Nephron (organoid): ENCODE data around the gene DBX2.

Experiments used
- H3K27ac Mint-ChIP-seq, 3 experiments: 2 replicates each; pipeline ENCODE4 v1.8.0; 2020; ENCODE audit warnings: mixed read lengths in 3 of 3, mild to moderate bottlenecking in 2 of 3, moderate library complexity in 1 of 3
- H3K27me3 Mint-ChIP-seq: 2 replicates; pipeline ENCODE4 v1.8.0; 2021; ENCODE audit warnings: low read depth, mild to moderate bottlenecking, moderate library complexity, mixed read lengths
- H3K36me3 Mint-ChIP-seq: 2 replicates; pipeline ENCODE4 v1.8.0; 2020; ENCODE audit warnings: low read depth, mixed read lengths
- H3K4me1 Mint-ChIP-seq: 2 replicates; pipeline ENCODE4 v1.8.0; 2020; ENCODE audit warnings: mixed read lengths
- H3K4me3 Mint-ChIP-seq, 3 experiments: 2 replicates each; pipeline ENCODE4 v1.8.0; 2020; ENCODE audit warnings: mild to moderate bottlenecking in 3 of 3, mixed read lengths in 3 of 3, moderate library complexity in 2 of 3
- H3K9me3 Mint-ChIP-seq: 2 replicates; pipeline ENCODE4 v1.8.0; 2020; ENCODE audit warnings: mixed read lengths
- TF ChIP-seq, protein P1 (sequence below), 3 experiments: fragments of 200-600 bp; sonication (generic); IDR thresholded peaks; one replicate each; pipeline ENCODE4 v1.5.0; 2021; ENCODE audit warnings: antibody characterized with exemption in 3 of 3; ENCODE audit not compliant: unreplicated experiment in 3 of 3

The DBX2 gene

DNA sequence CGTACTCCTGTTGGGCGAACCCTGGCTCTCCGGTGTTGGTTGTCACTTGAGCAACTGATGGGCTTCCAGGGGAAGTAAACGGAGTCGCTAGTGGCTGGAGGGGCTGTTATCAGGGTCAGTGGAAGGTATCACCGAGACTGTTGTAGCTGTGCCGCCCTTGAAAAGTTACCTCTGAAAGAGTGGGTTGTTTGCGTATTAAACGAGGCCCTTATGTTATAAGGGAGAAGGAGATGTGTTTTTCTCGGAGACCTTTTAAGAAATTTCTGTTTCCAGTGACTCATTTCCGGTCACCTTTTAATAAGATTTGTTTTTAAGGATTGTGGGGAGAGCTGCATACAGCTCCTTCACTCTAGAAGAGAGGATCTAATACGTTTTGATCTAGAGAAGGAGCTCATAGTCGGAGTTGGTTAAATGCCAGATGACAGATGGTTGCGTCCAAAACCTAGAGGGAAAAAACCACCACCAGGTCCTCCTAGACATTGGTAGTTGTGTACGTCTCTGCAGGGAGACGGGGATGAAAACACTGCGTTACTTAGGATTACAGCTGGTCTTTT lies 750 bp upstream of the DBX2 start:
- TF ChIP-seq, protein P1, sequence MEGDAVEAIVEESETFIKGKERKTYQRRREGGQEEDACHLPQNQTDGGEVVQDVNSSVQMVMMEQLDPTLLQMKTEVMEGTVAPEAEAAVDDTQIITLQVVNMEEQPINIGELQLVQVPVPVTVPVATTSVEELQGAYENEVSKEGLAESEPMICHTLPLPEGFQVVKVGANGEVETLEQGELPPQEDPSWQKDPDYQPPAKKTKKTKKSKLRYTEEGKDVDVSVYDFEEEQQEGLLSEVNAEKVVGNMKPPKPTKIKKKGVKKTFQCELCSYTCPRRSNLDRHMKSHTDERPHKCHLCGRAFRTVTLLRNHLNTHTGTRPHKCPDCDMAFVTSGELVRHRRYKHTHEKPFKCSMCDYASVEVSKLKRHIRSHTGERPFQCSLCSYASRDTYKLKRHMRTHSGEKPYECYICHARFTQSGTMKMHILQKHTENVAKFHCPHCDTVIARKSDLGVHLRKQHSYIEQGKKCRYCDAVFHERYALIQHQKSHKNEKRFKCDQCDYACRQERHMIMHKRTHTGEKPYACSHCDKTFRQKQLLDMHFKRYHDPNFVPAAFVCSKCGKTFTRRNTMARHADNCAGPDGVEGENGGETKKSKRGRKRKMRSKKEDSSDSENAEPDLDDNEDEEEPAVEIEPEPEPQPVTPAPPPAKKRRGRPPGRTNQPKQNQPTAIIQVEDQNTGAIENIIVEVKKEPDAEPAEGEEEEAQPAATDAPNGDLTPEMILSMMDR (IDR thresholded peaks at IDR 0.05; ENCODE audit: unreplicated experiment in 3 of 3), result no peak

DNA sequence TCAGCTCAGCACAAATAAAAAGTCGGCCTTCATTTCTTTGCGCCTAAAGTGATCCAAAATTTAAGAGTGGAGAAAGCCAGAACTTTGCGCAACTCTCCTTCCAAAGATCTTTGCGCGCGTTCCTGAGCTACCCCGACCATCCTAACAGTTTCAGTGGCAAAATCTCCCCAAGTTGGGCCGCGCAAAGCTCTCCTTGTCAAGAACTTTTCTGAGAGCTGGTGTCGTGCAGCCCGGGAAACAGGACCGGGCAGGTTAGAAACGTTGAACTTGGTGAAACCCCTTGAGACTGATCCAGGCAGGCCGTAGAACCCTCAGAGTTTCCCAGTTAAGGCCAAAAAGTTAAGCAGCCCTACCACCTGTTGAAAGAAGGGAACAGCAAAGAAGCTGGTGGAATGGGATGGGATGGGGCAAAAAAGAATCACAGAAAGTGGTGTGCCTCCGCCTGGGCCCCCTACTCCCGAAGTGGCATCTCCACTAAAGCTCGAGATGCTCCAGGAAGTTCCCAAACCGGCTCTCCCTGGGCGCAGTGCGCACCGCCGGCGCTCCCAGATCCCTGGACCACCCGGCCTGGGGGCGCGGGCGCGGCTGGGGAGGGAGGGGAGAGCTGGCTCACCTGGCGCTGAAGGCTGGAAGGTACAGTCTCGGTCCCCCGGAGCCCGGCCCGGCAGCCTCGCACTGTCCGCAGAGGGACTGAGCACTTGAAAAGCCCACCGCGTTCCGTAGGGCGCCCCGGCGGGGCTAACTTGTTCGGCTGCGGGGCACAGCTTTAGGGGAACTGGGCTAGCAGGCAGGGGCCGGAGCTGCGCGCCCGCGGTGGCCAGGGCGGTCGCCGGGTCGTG lies 768 bp downstream of the DBX2 start:
- Mint-ChIP-seq H3K9me3 (no peaks in the 10 kb centered on the region), H3K27me3 (peaks cover 91% of the 10 kb centered on the region), H3K4me3 (peak overlapping the region; percentile 85 to 95 (median 88)), H3K36me3 (no peaks in the 10 kb centered on the region), H3K4me1 (peaks cover 8% of the 10 kb centered on the region), H3K27ac (no peak overlapping the region)
- TF ChIP-seq, protein P1 (IDR thresholded peaks at IDR 0.05; ENCODE audit: unreplicated experiment in 3 of 3), result no peak

More for the DNA sequence above, 750 bp upstream of the DBX2 start:
- Mint-ChIP-seq H3K27me3 (peaks cover 88% of the 10 kb centered on the region), H3K4me3 (peak overlapping the region; percentile 89 to 95 (median 94)), H3K4me1 (peaks cover 8% of the 10 kb centered on the region), H3K36me3 (no peaks in the 10 kb centered on the region), H3K27ac (no peak overlapping the region), H3K9me3 (no peaks in the 10 kb centered on the region)

DNA sequence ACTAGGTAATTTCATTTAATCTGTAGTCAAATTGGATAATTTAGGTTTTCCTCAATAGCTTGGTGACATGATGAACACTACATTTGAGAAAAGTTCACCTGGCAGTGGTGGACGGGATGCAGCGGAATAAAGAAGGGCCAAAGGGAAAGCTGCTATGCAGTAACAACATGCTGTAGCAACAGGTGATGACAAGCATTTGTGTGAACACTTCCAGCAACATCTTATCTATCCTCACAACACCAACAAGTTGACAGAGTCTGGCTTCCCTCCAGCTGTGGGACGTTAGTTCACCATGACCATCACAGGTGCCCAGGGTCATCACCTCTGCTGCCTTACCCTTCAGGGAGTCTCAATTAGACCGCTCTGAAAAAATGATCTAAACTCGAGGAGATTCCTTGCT lies 8.3 kb downstream of the DBX2 start:
- no peak overlapping the region for H3K27ac Mint-ChIP-seq
- TF ChIP-seq, protein P1 (IDR thresholded peaks at IDR 0.05; ENCODE audit: unreplicated experiment in 3 of 3), result no peak
- H3K4me3 Mint-ChIP-seq, result no peak overlapping the region
- H3K36me3 Mint-ChIP-seq, result no peaks in the 10 kb centered on the region
- H3K27me3 Mint-ChIP-seq, result peaks cover 29% of the 10 kb centered on the region
- H3K4me1 Mint-ChIP-seq, result no peaks in the 10 kb centered on the region
- no peaks in the 10 kb centered on the region for H3K9me3 Mint-ChIP-seq

DNA sequence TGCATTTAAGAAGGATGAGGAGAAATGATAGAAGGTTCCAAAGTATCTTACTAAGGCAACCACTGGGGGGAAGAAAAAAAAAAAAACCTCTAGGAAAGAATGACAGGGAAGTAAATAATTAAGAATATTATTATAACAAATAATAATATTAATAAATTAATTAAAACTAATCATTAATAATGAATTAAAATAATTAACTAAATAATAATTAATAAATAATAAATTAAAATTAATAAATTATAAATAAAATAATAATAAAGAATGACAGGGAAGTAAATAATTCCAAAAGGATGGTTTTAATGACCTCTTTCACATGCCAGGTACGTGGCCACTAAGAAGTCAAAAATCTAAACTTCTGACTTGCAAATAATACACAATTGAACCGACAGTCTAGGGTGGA lies 9.9 kb downstream of the DBX2 start:
- Mint-ChIP-seq H3K4me1 (no peaks in the 10 kb centered on the region), H3K9me3 (no peaks in the 10 kb centered on the region), H3K4me3 (no peak overlapping the region), H3K27ac (no peak overlapping the region), H3K27me3 (peaks cover 16% of the 10 kb centered on the region), H3K36me3 (no peaks in the 10 kb centered on the region)
- TF ChIP-seq, protein P1 (IDR thresholded peaks at IDR 0.05; ENCODE audit: unreplicated experiment in 3 of 3), result no peak

DNA sequence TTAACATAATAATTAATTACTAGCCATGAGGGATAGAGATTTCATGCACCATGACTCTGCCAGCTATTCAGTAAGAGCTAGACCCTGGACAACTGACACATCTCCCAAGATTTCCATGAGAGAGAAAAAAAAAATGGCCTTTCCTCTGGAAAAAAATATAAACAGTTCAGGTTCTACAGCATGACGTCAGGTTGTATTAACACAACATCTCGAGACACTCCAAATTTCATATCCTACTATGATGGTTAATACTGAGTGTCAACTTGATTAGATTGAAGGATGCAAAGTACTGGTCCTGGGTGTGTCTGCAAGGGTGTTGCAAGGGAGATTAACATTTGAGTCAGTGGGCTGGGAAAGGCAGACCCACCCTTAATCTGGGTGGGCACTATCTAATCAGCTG lies 11.1 kb downstream of the DBX2 start:
- Mint-ChIP-seq H3K9me3 (no peaks in the 10 kb centered on the region), H3K36me3 (no peaks in the 10 kb centered on the region), H3K4me3 (no peak overlapping the region), H3K27me3 (peaks cover 7% of the 10 kb centered on the region), H3K27ac (no peak overlapping the region), H3K4me1 (peaks cover 3% of the 10 kb centered on the region)
- TF ChIP-seq, protein P1 (IDR thresholded peaks at IDR 0.05; ENCODE audit: unreplicated experiment in 3 of 3), result no peak
